MV-4-11 (cell line): Measurements from ENCODE around the gene BCKDHA.
"Not testable (repeated sequence)": the region's sequence is repeated elsewhere in the genome, so short reads cannot be mapped to it uniquely, and the experiment has no call there.

ENCODE experiments used
- DNase-seq: peaks from one replicate; lab custom pipeline; 2025; lab: John Stamatoyannopoulos, UW

The BCKDHA gene

DNA sequence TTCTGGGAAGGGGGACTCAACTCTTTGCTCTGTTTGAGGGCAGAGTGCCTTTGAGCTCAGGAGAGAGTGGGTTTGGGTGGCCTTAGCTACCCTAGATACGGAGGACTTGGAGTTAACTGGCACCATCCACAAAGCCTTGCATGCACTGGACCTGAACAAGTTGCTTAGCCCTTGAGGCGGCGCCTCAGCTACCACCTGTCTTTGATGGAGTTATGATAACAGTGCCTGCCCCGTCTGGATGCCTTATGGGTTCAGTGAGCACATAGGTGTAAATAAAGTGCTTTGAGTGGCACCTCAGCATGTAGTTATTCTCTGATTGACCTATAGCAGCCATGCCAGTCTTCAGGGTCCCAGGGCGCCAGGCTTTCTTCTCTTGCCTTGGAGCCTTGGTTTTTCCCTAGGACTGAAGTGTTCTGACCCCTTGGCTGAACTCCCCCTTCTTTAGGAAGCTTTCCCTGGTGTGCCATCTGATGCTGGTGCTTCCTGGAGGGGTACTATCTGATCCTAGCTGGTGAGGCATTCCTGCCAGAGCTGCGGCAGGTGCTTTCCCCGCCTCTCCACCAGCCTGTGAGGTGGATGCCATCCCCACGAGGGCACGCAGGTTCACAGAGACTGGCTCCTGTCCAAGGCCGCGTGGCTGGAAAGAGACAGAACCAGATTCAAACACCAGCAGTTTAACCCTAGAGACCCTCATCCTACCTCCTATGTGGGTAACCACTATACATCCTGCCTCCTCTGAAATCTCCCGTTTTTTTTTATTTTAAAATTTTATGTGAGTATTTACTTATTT, 5.8 kb downstream of the BCKDHA start:
- no peak for DNase-seq

DNA sequence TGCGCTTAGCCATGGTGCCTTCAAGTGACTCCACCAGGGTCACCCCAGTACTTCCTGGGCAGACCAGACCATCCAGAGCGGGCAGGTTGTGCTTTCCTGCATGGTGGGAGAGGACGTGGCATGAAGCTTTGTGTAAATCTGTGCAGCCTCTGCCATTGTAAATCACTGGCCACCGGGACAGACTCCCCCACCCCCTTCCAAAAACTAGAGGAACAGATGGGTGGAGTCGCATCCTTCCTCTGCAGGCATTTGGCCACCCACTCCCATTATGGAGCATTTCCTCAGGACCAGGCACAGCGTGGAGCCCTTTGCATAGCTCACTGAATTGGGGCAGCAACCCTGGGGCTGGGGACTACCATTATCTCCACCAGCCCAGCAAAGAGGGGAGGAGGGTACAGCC, 8.2 kb downstream of the BCKDHA start:
- no peak for DNase-seq

- DNase-seq = peak; percentile 88
Measured at GRCh38 chr19:41407271-41407670, 9.7 kb downstream of the BCKDHA start.

DNA sequence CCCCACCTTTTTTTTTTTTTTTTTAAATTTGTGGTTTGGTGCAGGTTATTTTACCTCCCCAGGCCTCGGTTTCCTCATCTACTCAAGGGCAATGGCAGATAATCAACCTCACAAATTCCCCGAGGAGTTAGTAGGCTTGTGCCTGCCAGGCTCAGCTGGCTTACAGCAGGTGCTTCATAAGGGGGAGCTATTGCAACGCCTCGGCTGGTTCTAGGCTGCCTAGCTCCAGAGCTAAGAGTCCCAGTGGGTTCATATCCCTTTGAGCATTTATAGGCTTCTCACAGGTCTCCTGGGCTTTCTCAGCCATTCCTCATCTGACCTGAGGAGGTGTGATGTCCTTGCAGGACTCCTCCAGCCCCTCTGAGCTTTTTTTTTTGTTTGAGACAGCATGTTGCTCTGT, 10.6 kb downstream of the BCKDHA start:
- DNase-seq = peak; percentile 75

- not testable (repeated sequence) for DNase-seq
Measured at GRCh38 chr19:41408846-41409245, 11.2 kb downstream of the BCKDHA start.

DNA sequence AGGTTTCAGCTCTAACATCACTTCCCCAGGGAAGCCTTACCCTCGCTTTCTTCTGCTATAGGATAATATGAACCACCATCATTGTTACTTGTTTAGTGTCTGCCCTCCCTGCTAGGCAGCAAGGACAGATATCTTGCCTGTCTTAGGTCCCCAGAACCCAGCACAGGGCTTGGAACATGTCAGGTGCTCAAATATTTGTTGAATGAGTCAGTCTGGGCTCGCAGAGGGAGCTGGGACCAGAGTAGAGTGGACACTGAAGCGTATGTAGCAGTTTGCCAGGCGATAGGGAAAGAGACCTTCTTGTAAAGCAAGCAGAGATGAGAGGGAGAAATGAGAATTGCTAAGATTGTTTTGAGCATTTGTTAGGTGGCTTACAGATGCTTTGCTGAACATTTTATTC, 11.7 kb downstream of the BCKDHA start:
- DNase-seq = no peak

GRCh38 chr19:41410336-41411054, 12.9 kb downstream of the BCKDHA start:
- peak; percentile 59 for DNase-seq

DNA sequence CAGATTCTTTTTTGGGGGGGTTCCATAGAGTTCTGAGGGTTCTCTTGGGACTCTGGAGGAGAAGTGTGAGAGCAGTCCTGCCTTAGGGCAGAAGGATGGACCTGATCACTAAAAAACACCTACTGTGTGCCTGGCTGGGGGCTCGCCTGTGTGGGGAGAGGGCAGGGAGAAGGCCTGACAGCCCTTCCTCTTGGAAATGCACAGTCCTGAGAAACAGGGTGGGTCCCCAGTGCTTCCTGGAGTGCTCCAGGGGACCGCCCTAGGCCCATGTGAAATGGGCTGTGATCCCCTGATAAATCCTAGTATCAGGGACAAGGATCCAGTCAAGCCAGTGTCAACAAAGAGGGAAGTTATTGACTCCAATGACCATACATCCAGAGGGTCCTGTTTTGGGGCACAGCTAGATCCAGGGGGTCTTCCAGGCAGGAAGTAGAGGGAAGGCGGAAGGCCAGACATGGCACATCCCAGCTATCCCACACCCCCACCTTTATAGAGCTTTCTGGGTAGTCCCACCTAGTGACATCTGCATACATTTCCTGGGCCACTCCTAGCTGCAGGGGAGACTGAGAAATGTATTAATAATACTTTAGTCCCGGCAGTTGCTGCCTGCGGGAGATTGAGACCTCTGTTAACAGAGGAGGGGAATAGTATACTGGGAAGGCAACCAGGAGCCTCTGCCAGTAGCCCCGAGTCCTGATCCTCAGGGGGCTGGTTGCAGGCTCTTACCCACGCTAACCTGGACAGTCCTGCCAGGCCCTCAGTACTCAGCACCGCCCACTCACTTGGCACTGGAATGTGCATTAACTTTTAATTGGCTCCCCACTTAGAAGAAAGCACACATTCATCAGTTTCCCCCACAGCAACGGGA, 13.7 kb downstream of the BCKDHA start:
- no peak for DNase-seq

DNA sequence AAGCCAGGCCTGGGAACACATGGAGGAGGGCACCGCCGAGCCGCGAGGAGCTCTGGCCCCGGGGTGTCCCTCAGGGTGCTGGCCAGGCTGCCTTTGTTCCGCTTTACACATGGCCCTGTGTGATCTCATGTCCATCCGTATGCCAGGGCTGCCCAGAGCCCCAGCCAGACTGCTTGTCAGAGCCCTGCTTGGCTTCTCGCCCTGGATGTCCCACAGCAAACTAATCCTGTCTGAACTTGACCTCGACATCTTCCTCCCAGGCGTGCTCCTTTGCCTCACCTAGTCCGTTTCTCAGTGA, 14.3 kb downstream of the BCKDHA start:
- DNase-seq = no peak

DNA sequence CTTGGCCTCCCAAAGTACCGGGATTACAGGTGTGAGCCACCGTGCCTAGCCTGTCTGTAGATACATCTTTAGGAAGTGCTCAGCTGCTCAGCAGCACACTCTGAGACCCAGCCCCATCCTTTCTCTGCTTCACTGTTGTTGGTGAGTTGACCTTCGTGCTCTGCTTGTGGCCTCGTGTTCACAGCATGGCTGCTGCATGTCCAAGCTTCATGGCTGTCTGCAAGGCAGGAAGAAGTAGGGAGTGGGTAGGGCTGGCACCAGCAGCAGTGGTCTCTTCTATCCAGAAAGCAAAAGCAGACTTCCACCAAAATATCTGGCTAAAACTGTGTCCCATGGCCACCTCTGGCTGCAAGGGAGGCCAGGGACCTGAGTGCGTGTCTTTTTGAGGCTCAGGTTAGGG, 15.3 kb downstream of the BCKDHA start:
- no peak for DNase-seq

DNA sequence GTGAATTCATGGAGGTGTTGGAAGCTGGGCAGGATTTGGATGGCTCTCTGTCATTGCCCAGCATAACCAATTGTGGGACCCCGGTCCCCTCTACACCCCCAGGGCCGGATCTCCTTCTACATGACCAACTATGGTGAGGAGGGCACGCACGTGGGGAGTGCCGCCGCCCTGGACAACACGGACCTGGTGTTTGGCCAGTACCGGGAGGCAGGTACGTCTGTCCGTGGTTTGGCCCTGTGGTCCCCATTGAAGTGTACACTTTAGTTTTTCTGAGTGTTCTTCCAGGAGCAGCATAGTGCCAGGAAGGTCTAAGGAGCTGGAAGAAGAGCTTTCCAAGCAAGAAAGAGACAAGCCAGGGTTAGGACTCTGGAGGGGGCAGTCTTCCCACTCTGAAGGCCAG, 16.3 kb downstream of the BCKDHA start:
- DNase-seq = no peak

DNA sequence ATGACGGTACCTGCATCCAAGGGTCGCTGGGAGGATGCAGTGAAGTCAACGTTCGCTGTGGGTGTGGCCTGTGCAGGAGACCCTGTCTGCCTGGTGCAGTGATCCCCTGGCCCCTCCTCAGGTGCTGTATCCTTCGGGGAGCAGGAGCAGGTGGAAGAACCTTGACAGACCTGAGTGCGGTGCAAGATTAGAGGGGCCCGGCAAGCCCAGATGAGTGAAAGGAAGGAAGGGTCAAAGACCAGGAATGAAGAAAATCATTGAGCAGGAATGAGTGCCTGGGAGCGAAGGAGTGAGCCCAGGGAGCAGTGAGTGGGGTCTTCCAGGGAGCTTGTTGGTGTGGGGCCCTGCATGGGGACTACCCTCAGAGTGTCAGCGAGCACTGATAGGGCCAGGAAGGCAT, 16.8 kb downstream of the BCKDHA start:
- DNase-seq = no peak

DNA sequence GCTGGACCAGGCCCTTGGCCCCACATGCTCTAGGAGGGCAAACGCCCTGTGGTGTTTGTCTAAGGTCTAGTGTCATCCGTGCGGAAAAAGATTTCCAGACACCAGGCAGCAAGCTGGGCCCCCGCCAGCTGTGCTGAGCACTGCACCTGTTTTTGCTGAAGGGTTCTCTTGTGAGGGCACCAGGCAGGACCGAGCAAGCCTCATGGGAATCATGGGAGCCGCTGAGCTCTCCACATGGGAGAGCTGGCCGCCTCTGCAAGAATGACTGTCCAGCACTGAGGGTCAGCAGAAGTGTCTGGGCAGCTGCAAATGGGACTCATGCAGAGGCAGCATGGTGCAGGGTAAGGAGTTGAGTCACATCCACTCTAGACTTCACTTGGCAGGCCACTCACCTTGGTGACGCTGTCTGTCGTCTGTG, 17.5 kb downstream of the BCKDHA start:
- DNase-seq = no peak

DNA sequence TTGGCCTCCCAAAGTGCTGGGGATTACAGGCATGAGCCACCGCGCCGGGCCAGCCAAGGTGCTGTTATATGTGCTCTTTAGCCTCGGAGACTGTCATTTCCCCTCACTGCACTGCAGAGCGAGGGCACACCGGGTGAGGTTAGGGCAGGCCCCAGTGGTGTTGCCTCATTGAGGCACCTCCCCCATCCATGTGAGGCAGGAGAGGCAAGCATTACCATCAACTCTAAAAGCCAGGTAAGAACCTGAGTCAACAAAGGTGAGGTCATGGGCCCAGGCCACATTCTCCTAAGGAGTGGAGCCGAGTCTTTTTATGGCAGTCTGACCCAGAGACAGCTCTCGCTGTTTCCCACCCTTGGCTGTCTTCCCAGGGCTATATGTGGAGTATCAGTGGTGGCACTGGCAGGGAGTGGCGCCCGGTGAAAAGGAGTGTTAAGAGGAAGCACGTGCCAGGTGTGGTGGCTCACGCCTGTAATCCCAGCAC, 18.6 kb downstream of the BCKDHA start:
- DNase-seq = peak; percentile 60

DNA sequence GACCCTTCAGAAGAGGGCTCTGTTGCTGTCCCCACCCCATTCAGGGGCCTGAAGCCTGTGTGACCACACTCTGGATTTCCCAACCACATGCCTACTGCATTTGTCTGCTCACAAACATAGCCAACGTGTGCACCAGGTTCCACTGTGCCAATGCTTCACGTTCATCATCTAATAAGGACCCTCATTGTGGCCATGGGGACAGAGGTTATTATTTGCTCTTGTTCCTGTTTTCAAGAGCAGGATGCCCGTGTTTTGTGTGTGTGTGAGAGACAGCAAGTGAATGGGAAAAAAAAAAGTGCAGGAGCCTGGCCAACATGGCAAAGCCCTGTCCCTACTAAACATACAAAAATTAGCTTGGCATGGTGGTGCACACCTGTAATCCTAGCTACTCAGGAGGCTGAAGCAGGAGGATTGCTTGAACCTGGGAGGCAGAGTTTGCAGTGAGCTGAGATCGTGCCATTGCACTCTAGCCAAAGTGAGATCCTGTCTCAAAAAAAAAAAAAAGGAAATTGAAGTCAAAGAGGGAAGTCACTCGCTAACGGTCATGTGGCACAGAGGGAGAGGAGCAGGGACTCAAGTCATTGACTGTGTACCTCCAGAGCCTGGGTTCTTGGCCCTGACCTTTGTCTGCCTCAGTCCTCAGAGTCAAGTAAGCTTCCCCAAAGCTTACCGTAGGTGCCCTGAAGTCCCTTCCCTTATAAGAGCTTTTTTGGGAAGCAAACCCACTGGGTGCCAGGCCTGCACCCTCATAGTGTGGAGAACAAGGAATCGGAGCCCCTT, 22.7 kb downstream of the BCKDHA start:
- DNase-seq = peak; percentile 93

GRCh38 chr19:41421314-41421713, 23.7 kb downstream of the BCKDHA start:
- DNase-seq = no peak

GRCh38 chr19:41421973-41422372, 24.4 kb downstream of the BCKDHA start:
- no peak for DNase-seq

- no peak for DNase-seq
Measured at GRCh38 chr19:41422456-41422855, 24.8 kb downstream of the BCKDHA start.

DNA sequence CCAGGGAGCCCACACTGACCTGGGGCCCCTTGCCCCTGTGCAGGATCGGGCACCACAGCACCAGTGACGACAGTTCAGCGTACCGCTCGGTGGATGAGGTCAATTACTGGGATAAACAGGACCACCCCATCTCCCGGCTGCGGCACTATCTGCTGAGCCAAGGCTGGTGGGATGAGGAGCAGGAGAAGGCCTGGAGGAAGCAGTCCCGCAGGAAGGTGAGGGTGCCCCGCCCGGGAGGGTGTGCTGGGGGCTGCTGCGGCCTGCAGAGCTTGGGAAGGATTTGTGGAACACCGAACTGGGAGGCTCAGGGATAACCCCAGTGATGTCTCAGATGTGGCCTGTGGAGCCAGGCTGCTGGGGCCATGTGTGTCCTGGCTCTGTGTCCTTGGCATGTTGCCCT, 25.3 kb downstream of the BCKDHA start:
- DNase-seq = no peak

DNA sequence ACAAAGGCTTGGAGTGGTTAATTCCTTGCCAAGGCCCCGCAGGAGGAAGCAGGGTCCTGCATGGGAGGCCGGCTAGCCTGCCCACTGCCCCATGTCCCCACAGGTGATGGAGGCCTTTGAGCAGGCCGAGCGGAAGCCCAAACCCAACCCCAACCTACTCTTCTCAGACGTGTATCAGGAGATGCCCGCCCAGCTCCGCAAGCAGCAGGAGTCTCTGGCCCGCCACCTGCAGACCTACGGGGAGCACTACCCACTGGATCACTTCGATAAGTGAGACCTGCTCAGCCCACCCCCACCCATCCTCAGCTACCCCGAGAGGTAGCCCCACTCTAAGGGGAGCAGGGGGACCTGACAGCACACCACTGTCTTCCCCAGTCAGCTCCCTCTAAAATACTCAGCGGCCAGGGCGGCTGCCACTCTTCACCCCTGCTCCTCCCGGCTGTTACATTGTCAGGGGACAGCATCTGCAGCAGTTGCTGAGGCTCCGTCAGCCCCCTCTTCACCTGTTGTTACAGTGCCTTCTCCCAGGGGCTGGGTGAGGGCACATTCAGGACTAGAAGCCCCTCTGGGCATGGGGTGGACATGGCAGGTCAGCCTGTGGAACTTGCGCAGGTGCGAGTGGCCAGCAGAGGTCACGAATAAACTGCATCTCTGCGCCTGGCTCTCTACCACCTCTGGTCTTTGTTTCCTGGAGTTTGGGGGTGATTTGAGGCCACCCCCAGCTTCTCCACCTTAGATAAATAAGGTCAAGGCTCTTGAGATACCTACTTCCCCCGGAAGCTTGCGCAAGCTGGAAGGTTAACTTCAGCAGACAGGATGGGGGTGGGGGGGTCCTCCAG, 26.9 kb downstream of the BCKDHA start:
- peak; percentile 50 for DNase-seq
